GM18526 (cell line): ENCODE results near the gene MYBPC3.

Experiments
- POLR2A ChIP-seq: IDR thresholded peaks from 3 replicates; pipeline ENCODE4 v1.6.1; 2011; ENCODE audit not compliant: insufficient read length; ENCODE audit errors: extremely low read depth

MYBPC3 gene

GRCh38 chr11:47352556-47352955 lies at the start of gene MYBPC3:
Gene MYBPC3, minus strand, starts transcription at chr11:47352702. Its CDS starts 55 bp downstream, at chr11:47352647.
- TF ChIP-seq POLR2A = no peak

GRCh38 chr11:47400768-47401279 lies 48.3 kb upstream of the MYBPC3 start:
- peak; percentile 39 for TF ChIP-seq POLR2A

- TF ChIP-seq POLR2A = peak; percentile 63
Observed at GRCh38 chr11:47399860-47400767, 47.6 kb upstream of the MYBPC3 start.

- no peak for TF ChIP-seq POLR2A
Observed at GRCh38 chr11:47398551-47398950, 46.0 kb upstream of the MYBPC3 start.

GRCh38 chr11:47398011-47398410 lies 45.5 kb upstream of the MYBPC3 start:
- TF ChIP-seq POLR2A = no peak

- TF ChIP-seq POLR2A = no peak
Observed at GRCh38 chr11:47396049-47396320, 43.5 kb upstream of the MYBPC3 start.

- TF ChIP-seq POLR2A = no peak
Observed at GRCh38 chr11:47395223-47396048, 42.9 kb upstream of the MYBPC3 start.

GRCh38 chr11:47394322-47395222 lies 42.1 kb upstream of the MYBPC3 start:
- peak; percentile 60 for TF ChIP-seq POLR2A

GRCh38 chr11:47394050-47394321 lies 41.5 kb upstream of the MYBPC3 start:
- no peak for TF ChIP-seq POLR2A

- no peak for TF ChIP-seq POLR2A
Observed at GRCh38 chr11:47393163-47394049, 40.9 kb upstream of the MYBPC3 start.

GRCh38 chr11:47392546-47393162 lies 40.2 kb upstream of the MYBPC3 start:
- no peak for TF ChIP-seq POLR2A

- TF ChIP-seq POLR2A = no peak
Observed at GRCh38 chr11:47391711-47392432, 39.4 kb upstream of the MYBPC3 start.

- TF ChIP-seq POLR2A = no peak
Observed at GRCh38 chr11:47391077-47391583, 38.6 kb upstream of the MYBPC3 start.
